Retinal pigment epithelial cell (primary cell): ENCODE results near the gene CCDC78.
"Not testable (repeated sequence)": the region's sequence is repeated elsewhere in the genome, so short reads cannot be mapped to it uniquely, and the experiment has no call there.

ENCODE experiments used
- DNase-seq: peaks from one replicate; pipeline ENCODE4 v3.0.0-alpha.2; 2010; ENCODE audit warnings: low read depth
- H3K4me3 ChIP-seq: 2 replicates; pipeline ENCODE4 v1.5.1; 2011; ENCODE audit warnings: mild to moderate bottlenecking, low read length, control low read depth, moderate library complexity
- CTCF ChIP-seq: conservative IDR thresholded peaks from 2 replicates; pipeline ENCODE4 v1.5.1; 2011; ENCODE audit warnings: low read depth, low read length, control low read depth, inconsistent platforms

The CCDC78 gene

GRCh38 chr16:750485-750884 is 24.2 kb upstream of the CCDC78 start:
- TF ChIP-seq CTCF: no peak
- no peak overlapping the region for H3K4me3 ChIP-seq
- DNase-seq: no peak

GRCh38 chr16:749010-749409 is 22.8 kb upstream of the CCDC78 start:
- TF ChIP-seq CTCF: no peak
- H3K4me3 ChIP-seq: no peak overlapping the region
- DNase-seq: no peak

GRCh38 chr16:747978-748746 is 21.9 kb upstream of the CCDC78 start:
- DNase-seq: no peak
- TF ChIP-seq CTCF: no peak
- no peak overlapping the region for H3K4me3 ChIP-seq

GRCh38 chr16:746637-747036 is 20.4 kb upstream of the CCDC78 start:
- TF ChIP-seq CTCF: no peak
- DNase-seq: no peak
- no peak overlapping the region for H3K4me3 ChIP-seq

- no peak overlapping the region for H3K4me3 ChIP-seq
- peak; percentile 67 for TF ChIP-seq CTCF
- DNase-seq: no peak
Observed at GRCh38 chr16:745739-746138, 19.5 kb upstream of the CCDC78 start.

GRCh38 chr16:743794-744500 is 17.7 kb upstream of the CCDC78 start:
- TF ChIP-seq CTCF: peak; percentile 8
- no peak overlapping the region for H3K4me3 ChIP-seq
- DNase-seq: no peak

- not testable (repeated sequence) for DNase-seq, H3K4me3 ChIP-seq
Observed at GRCh38 chr16:742894-743293, 16.7 kb upstream of the CCDC78 start.
